Measurements from ENCODE around the gene IFNL2.
"Not testable (repeated sequence)": the region's sequence is repeated elsewhere in the genome, so short reads cannot be mapped to it uniquely, and the experiment has no call there.

IFNL2 gene

GRCh38 chr19:39297931-39298634, 29.9 kb downstream of the IFNL2 start:
- DNase-seq = no peak

- no peak for DNase-seq
Measured at GRCh38 chr19:39299404-39299803, 31.2 kb downstream of the IFNL2 start.

GRCh38 chr19:39299832-39300231, 31.6 kb downstream of the IFNL2 start:
- DNase-seq = no peak

- DNase-seq = no peak
Measured at GRCh38 chr19:39301021-39301420, 32.8 kb downstream of the IFNL2 start.

- no peak for DNase-seq
Measured at GRCh38 chr19:39301562-39301961, 33.4 kb downstream of the IFNL2 start.

- no peak for DNase-seq
Measured at GRCh38 chr19:39303373-39304184, 35.4 kb downstream of the IFNL2 start.

- no peak for DNase-seq
Measured at GRCh38 chr19:39304185-39304513, 36.0 kb downstream of the IFNL2 start.

GRCh38 chr19:39304701-39305571, 36.7 kb downstream of the IFNL2 start:
- DNase-seq = no peak

GRCh38 chr19:39306075-39306474, 37.9 kb downstream of the IFNL2 start:
- DNase-seq = no peak

- peak; percentile 10 for DNase-seq
Measured at GRCh38 chr19:39307046-39307821, 39.0 kb downstream of the IFNL2 start.

- no peak for DNase-seq
Measured at GRCh38 chr19:39307822-39308530, 39.8 kb downstream of the IFNL2 start.

- peak; percentile 30 for DNase-seq
Measured at GRCh38 chr19:39308531-39309304, 40.5 kb downstream of the IFNL2 start.

GRCh38 chr19:39309305-39309670, 41.1 kb downstream of the IFNL2 start:
- DNase-seq = not testable (repeated sequence)

- DNase-seq = peak; percentile 43
Measured at GRCh38 chr19:39310558-39311311, 42.5 kb downstream of the IFNL2 start.

GRCh38 chr19:39314016-39314728, 46.0 kb downstream of the IFNL2 start:
- DNase-seq = no peak

- no peak for DNase-seq
Measured at GRCh38 chr19:39315933-39316332, 47.7 kb downstream of the IFNL2 start.

GRCh38 chr19:39316627-39317321, 48.6 kb downstream of the IFNL2 start:
- no peak for DNase-seq

- DNase-seq = no peak
Measured at GRCh38 chr19:39317476-39317875, 49.3 kb downstream of the IFNL2 start.

GRCh38 chr19:39318071-39318470, 49.9 kb downstream of the IFNL2 start:
- no peak for DNase-seq
